ENCODE measurements around the gene PTPRM.
"Not testable (repeated sequence)": the region's sequence is repeated elsewhere in the genome, so short reads cannot be mapped to it uniquely, and the experiment has no call there.

Gene PTPRM

GRCh38 chr18:7720395-7720794, 153.3 kb downstream of the PTPRM start:
- in situ Hi-C loops (cut with HindIII; ENCODE audit: low pct_unique_long_range_greater_than_20kb, low sequenced_read_pairs), result no loop called here
- TF ChIP-seq JUND (IDR thresholded peaks at IDR 0.05; ENCODE audit: low read depth), result no peak
- DNase-seq (ENCODE audit: low read depth in 1 of 2, low spot score in 1 of 2), result no peak

- in situ Hi-C loops (cut with HindIII; ENCODE audit: low pct_unique_long_range_greater_than_20kb, low sequenced_read_pairs), result no loop called here
- no peak for TF ChIP-seq JUND (IDR thresholded peaks at IDR 0.05; ENCODE audit: low read depth)
- DNase-seq (ENCODE audit: low read depth in 1 of 2, low spot score in 1 of 2), result no peak
Measured at GRCh38 chr18:7721532-7721931, 154.4 kb downstream of the PTPRM start.

- in situ Hi-C loops (cut with HindIII; ENCODE audit: low pct_unique_long_range_greater_than_20kb, low sequenced_read_pairs), result no loop called here
- no peak for DNase-seq (ENCODE audit: low read depth in 1 of 2, low spot score in 1 of 2)
- no peak for TF ChIP-seq JUND (IDR thresholded peaks at IDR 0.05; ENCODE audit: low read depth)
Measured at GRCh38 chr18:7722955-7723354, 155.8 kb downstream of the PTPRM start.

- DNase-seq (ENCODE audit: low read depth in 1 of 2, low spot score in 1 of 2), result no peak
- in situ Hi-C loops (cut with HindIII; ENCODE audit: low pct_unique_long_range_greater_than_20kb, low sequenced_read_pairs), result no loop called here
- no peak for TF ChIP-seq JUND (IDR thresholded peaks at IDR 0.05; ENCODE audit: low read depth)
Measured at GRCh38 chr18:7723558-7723957, 156.4 kb downstream of the PTPRM start.

- no peak for DNase-seq (ENCODE audit: low read depth in 1 of 2, low spot score in 1 of 2)
- in situ Hi-C loops (cut with HindIII; ENCODE audit: low pct_unique_long_range_greater_than_20kb, low sequenced_read_pairs), result no loop called here
- TF ChIP-seq JUND (IDR thresholded peaks at IDR 0.05; ENCODE audit: low read depth), result no peak
Measured at GRCh38 chr18:7725473-7725872, 158.4 kb downstream of the PTPRM start.

GRCh38 chr18:7725897-7726296, 158.8 kb downstream of the PTPRM start:
- DNase-seq (ENCODE audit: low read depth in 1 of 2, low spot score in 1 of 2), result no peak
- in situ Hi-C loops (cut with HindIII; ENCODE audit: low pct_unique_long_range_greater_than_20kb, low sequenced_read_pairs), result no loop called here
- no peak for TF ChIP-seq JUND (IDR thresholded peaks at IDR 0.05; ENCODE audit: low read depth)

GRCh38 chr18:7726522-7726921, 159.4 kb downstream of the PTPRM start:
- no peak for TF ChIP-seq JUND (IDR thresholded peaks at IDR 0.05; ENCODE audit: low read depth)
- in situ Hi-C loops (cut with HindIII; ENCODE audit: low pct_unique_long_range_greater_than_20kb, low sequenced_read_pairs), result no loop called here
- no peak for DNase-seq (ENCODE audit: low read depth in 1 of 2, low spot score in 1 of 2)

GRCh38 chr18:7727361-7728076, 160.4 kb downstream of the PTPRM start:
- no peak for TF ChIP-seq JUND (IDR thresholded peaks at IDR 0.05; ENCODE audit: low read depth)
- in situ Hi-C loops (cut with HindIII; ENCODE audit: low pct_unique_long_range_greater_than_20kb, low sequenced_read_pairs), result no loop called here
- no peak for DNase-seq (ENCODE audit: low read depth in 1 of 2, low spot score in 1 of 2)

- in situ Hi-C loops (cut with HindIII; ENCODE audit: low pct_unique_long_range_greater_than_20kb, low sequenced_read_pairs), result no loop called here
- DNase-seq (ENCODE audit: low read depth in 1 of 2, low spot score in 1 of 2), result peak in 1 of 2 experiments; percentile 10
- TF ChIP-seq JUND (IDR thresholded peaks at IDR 0.05; ENCODE audit: low read depth), result no peak
Measured at GRCh38 chr18:7728297-7728696, 161.2 kb downstream of the PTPRM start.

- no peak for DNase-seq (ENCODE audit: low read depth in 1 of 2, low spot score in 1 of 2)
- in situ Hi-C loops (cut with HindIII; ENCODE audit: low pct_unique_long_range_greater_than_20kb, low sequenced_read_pairs), result no loop called here
- no peak for TF ChIP-seq JUND (IDR thresholded peaks at IDR 0.05; ENCODE audit: low read depth)
Measured at GRCh38 chr18:7729868-7730267, 162.8 kb downstream of the PTPRM start.

- in situ Hi-C loops (cut with HindIII; ENCODE audit: low pct_unique_long_range_greater_than_20kb, low sequenced_read_pairs), result no loop called here
- TF ChIP-seq JUND (IDR thresholded peaks at IDR 0.05; ENCODE audit: low read depth), result no peak
- no peak for DNase-seq (ENCODE audit: low read depth in 1 of 2, low spot score in 1 of 2)
Measured at GRCh38 chr18:7730682-7731081, 163.6 kb downstream of the PTPRM start.

- DNase-seq (ENCODE audit: low read depth in 1 of 2, low spot score in 1 of 2), result no peak
- TF ChIP-seq JUND (IDR thresholded peaks at IDR 0.05; ENCODE audit: low read depth), result no peak
- in situ Hi-C loops (cut with HindIII; ENCODE audit: low pct_unique_long_range_greater_than_20kb, low sequenced_read_pairs), result no loop called here
Measured at GRCh38 chr18:7733642-7734041, 166.5 kb downstream of the PTPRM start.

GRCh38 chr18:7735196-7735595, 168.1 kb downstream of the PTPRM start:
- no peak for DNase-seq (ENCODE audit: low read depth in 1 of 2, low spot score in 1 of 2)
- no peak for TF ChIP-seq JUND (IDR thresholded peaks at IDR 0.05; ENCODE audit: low read depth)
- in situ Hi-C loops (cut with HindIII; ENCODE audit: low pct_unique_long_range_greater_than_20kb, low sequenced_read_pairs), result no loop called here

GRCh38 chr18:7735626-7736175, 168.6 kb downstream of the PTPRM start:
- no peak for TF ChIP-seq JUND (IDR thresholded peaks at IDR 0.05; ENCODE audit: low read depth)
- no peak for DNase-seq (ENCODE audit: low read depth in 1 of 2, low spot score in 1 of 2)
- in situ Hi-C loops (cut with HindIII; ENCODE audit: low pct_unique_long_range_greater_than_20kb, low sequenced_read_pairs), result no loop called here

- DNase-seq (ENCODE audit: low read depth in 1 of 2, low spot score in 1 of 2); in situ Hi-C loops (cut with HindIII; ENCODE audit: low pct_unique_long_range_greater_than_20kb, low sequenced_read_pairs): not testable (repeated sequence)
Measured at GRCh38 chr18:7736526-7736925, 169.4 kb downstream of the PTPRM start.
